22Rv1 (cell line): ENCODE measurements around the gene DRAXIN.

ENCODE experiments used
- H3K27ac ChIP-seq: fragments of 450-650 bp; 2 replicates; pipeline ENCODE4 v1.5.1; 2017
- CTCF ChIP-seq: fragments of 450-650 bp; IDR thresholded peaks from 2 replicates; pipeline ENCODE4 v1.5.1; 2017; ENCODE audit warnings: mild to moderate bottlenecking
- ZFX ChIP-seq: fragments of 450-650 bp; IDR thresholded peaks from 2 replicates; pipeline ENCODE4 v1.6.1; 2017; ENCODE audit warnings: antibody characterized with exemption, borderline replicate concordance

Gene DRAXIN

GRCh38 chr1:11771481-11772043 is 80.1 kb downstream of the DRAXIN start:
- TF ChIP-seq ZFX = no peak
- TF ChIP-seq CTCF = no peak
- no peak overlapping the region for H3K27ac ChIP-seq

- no peak overlapping the region for H3K27ac ChIP-seq
- TF ChIP-seq ZFX (no peak), CTCF (no peak)
These were observed 80.9 kb downstream of the DRAXIN start for GRCh38 chr1:11772458-11772857.

GRCh38 chr1:11774753-11775152 is 83.2 kb downstream of the DRAXIN start:
- TF ChIP-seq CTCF = no peak
- TF ChIP-seq ZFX = no peak
- no peak overlapping the region for H3K27ac ChIP-seq
